ENCODE measurements around the gene FMNL3. TPM values are rescaled to one million over a fixed set of nuclear protein-coding genes. Genes with fewer than 3 reads are reported as not detected.

Gene FMNL3
- total RNA-seq, 1 donor from 2014 or later: 58.4 TPM

DNA sequence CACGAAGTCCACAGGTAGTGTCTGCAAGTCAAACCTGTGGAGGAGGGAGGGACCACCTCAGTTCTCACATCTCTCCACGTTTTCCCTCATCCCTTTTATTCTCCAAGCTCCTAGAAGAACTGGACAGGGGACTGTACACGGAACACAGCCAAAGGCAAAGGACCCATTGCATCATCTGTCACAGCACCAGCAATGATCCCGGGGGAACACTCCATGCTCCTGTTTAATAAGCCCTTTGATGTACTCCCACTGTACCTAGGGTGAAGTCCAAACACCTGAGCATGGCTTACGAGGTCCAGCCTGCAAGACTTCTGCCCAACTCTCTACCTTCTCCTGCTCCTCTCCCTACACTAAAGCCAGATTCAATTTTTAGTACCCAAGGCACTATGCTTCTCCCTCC lies 57.3 kb downstream of the FMNL3 start:
- H3K36me3 ChIP-seq (ENCODE audit: insufficient read depth, low read length): peaks cover 68% of the 10 kb centered on the region
- no peak overlapping the region for H3K4me3 Mint-ChIP-seq (ENCODE audit: unreplicated experiment)

DNA sequence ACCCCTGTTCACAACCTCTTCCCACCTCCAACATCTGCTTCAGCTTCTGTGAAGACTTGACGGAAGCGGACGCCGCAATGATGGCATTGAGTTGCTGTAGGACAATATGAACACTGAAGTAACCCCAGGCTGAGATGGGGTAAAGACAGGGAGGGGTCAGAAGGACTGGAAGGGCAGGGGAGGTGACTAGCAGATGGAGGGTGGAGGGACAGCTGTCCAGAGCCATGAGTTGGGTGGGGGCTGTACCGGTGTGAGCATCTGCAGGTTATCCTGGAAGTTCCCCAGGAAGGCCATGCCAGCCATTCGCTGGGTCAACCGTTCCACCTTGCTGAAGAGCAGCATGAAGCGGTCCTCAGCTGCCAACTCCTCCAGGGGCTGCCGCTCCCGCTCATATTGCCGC lies 57.8 kb downstream of the FMNL3 start:
- no peak overlapping the region for H3K4me3 ChIP-seq (ENCODE audit: insufficient read depth, low read depth, low read length)
- no peak overlapping the region for H3K27ac Mint-ChIP-seq (ENCODE audit: unreplicated experiment)
- H3K9me3 Mint-ChIP-seq (ENCODE audit: unreplicated experiment): no peaks in the 10 kb centered on the region
- peaks cover 41% of the 10 kb centered on the region for H3K36me3 Mint-ChIP-seq (ENCODE audit: low read depth, unreplicated experiment)
- H4K20me1 ChIP-seq (ENCODE audit: insufficient read depth, low read length): no peaks in the 10 kb centered on the region
- peaks cover 64% of the 10 kb centered on the region for H3K36me3 ChIP-seq (ENCODE audit: insufficient read depth, low read length)
- no peak for DNase-seq (ENCODE audit: low read depth)
- H3K4me1 Mint-ChIP-seq (ENCODE audit: low read depth, unreplicated experiment): peaks cover 12% of the 10 kb centered on the region
- H3K27ac ChIP-seq (ENCODE audit: low read depth, low read length): no peak overlapping the region
- no peaks in the 10 kb centered on the region for H3K27me3 Mint-ChIP-seq (ENCODE audit: low read depth, unreplicated experiment)
- H3K79me2 ChIP-seq (ENCODE audit: insufficient read depth, low read length): no peaks in the 10 kb centered on the region
- no peak for TF ChIP-seq EZH2 (IDR thresholded peaks at IDR 0.05; ENCODE audit: insufficient read depth, low read length)
- TF ChIP-seq, protein P1, sequence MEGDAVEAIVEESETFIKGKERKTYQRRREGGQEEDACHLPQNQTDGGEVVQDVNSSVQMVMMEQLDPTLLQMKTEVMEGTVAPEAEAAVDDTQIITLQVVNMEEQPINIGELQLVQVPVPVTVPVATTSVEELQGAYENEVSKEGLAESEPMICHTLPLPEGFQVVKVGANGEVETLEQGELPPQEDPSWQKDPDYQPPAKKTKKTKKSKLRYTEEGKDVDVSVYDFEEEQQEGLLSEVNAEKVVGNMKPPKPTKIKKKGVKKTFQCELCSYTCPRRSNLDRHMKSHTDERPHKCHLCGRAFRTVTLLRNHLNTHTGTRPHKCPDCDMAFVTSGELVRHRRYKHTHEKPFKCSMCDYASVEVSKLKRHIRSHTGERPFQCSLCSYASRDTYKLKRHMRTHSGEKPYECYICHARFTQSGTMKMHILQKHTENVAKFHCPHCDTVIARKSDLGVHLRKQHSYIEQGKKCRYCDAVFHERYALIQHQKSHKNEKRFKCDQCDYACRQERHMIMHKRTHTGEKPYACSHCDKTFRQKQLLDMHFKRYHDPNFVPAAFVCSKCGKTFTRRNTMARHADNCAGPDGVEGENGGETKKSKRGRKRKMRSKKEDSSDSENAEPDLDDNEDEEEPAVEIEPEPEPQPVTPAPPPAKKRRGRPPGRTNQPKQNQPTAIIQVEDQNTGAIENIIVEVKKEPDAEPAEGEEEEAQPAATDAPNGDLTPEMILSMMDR (IDR thresholded peaks at IDR 0.05; ENCODE audit: insufficient read depth, low read depth, low read length): no peak
- FAIRE-seq: no peak
- H3K4me3 Mint-ChIP-seq (ENCODE audit: unreplicated experiment): no peak overlapping the region
- H3K4me1 ChIP-seq (ENCODE audit: insufficient read depth, low read length): no peaks in the 10 kb centered on the region
- no peak overlapping the region for H3K9ac ChIP-seq (ENCODE audit: low read length)
- H3K4me2 ChIP-seq (ENCODE audit: low read length): no peak overlapping the region
- no peaks in the 10 kb centered on the region for H3K9me3 ChIP-seq (ENCODE audit: insufficient read depth, low read depth, low read length)
- no peak overlapping the region for H2AFZ ChIP-seq (ENCODE audit: low read depth, low read length)
- no peaks in the 10 kb centered on the region for H3K27me3 ChIP-seq (ENCODE audit: insufficient read depth, low read length)

More for the DNA sequence above, 57.3 kb downstream of the FMNL3 start:
- Mint-ChIP-seq H3K4me1 (ENCODE audit: low read depth, unreplicated experiment) (peaks cover 8% of the 10 kb centered on the region), H3K27ac (ENCODE audit: unreplicated experiment) (no peak overlapping the region), H3K36me3 (ENCODE audit: low read depth, unreplicated experiment) (peaks cover 38% of the 10 kb centered on the region), H3K27me3 (ENCODE audit: low read depth, unreplicated experiment) (no peaks in the 10 kb centered on the region), H3K9me3 (ENCODE audit: unreplicated experiment) (no peaks in the 10 kb centered on the region)
- H3K79me2 ChIP-seq (ENCODE audit: insufficient read depth, low read length): no peaks in the 10 kb centered on the region
- H4K20me1 ChIP-seq (ENCODE audit: insufficient read depth, low read length): no peaks in the 10 kb centered on the region
- H3K4me2 ChIP-seq (ENCODE audit: low read length): no peak overlapping the region
- no peaks in the 10 kb centered on the region for H3K4me1 ChIP-seq (ENCODE audit: insufficient read depth, low read length)
- no peak overlapping the region for H3K27ac ChIP-seq (ENCODE audit: low read depth, low read length)
- DNase-seq (ENCODE audit: low read depth) (no peak), FAIRE-seq (no peak)
- no peaks in the 10 kb centered on the region for H3K9me3 ChIP-seq (ENCODE audit: insufficient read depth, low read depth, low read length)
- TF ChIP-seq EZH2 (IDR thresholded peaks at IDR 0.05; ENCODE audit: insufficient read depth, low read length): no peak
- TF ChIP-seq, protein P1 (IDR thresholded peaks at IDR 0.05; ENCODE audit: insufficient read depth, low read depth, low read length): no peak
- H3K9ac ChIP-seq (ENCODE audit: low read length): no peak overlapping the region
- no peaks in the 10 kb centered on the region for H3K27me3 ChIP-seq (ENCODE audit: insufficient read depth, low read length)
- no peak overlapping the region for H2AFZ ChIP-seq (ENCODE audit: low read depth, low read length)
- H3K4me3 ChIP-seq (ENCODE audit: insufficient read depth, low read depth, low read length): no peak overlapping the region

DNA sequence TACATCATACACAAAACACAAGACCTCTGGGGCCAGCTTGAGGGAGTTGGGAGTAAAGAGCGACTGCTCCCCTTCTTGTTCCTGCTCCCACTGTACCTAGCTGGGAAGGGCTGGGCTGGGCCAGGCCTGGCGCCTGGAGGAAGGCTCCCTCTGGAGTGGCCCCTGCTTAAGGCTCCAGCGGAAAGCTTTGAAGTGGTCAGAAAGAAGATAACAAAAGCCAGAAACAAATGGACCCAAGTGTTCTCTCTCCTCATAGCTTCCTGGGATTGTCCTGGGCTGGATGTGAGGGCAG lies 58.5 kb downstream of the FMNL3 start:
- Histone ChIP-seq H3K27me3 (ENCODE audit: insufficient read depth, low read length) (no peaks in the 10 kb centered on the region), H3K27ac (ENCODE audit: low read depth, low read length) (no peak overlapping the region), H3K36me3 (ENCODE audit: insufficient read depth, low read length) (peaks cover 60% of the 10 kb centered on the region), H3K4me1 (ENCODE audit: insufficient read depth, low read length) (no peaks in the 10 kb centered on the region), H2AFZ (ENCODE audit: low read depth, low read length) (no peak overlapping the region), H3K79me2 (ENCODE audit: insufficient read depth, low read length) (no peaks in the 10 kb centered on the region), H3K4me3 (ENCODE audit: insufficient read depth, low read depth, low read length) (no peak overlapping the region), H4K20me1 (ENCODE audit: insufficient read depth, low read length) (peaks cover 4% of the 10 kb centered on the region), H3K9ac (ENCODE audit: low read length) (no peak overlapping the region), H3K4me2 (ENCODE audit: low read length) (no peak overlapping the region), H3K9me3 (ENCODE audit: insufficient read depth, low read depth, low read length) (no peaks in the 10 kb centered on the region)
- no peaks in the 10 kb centered on the region for H3K27me3 Mint-ChIP-seq (ENCODE audit: low read depth, unreplicated experiment)
- H3K27ac Mint-ChIP-seq (ENCODE audit: unreplicated experiment): peak overlapping the region; percentile 18
- H3K9me3 Mint-ChIP-seq (ENCODE audit: unreplicated experiment): no peaks in the 10 kb centered on the region
- H3K4me3 Mint-ChIP-seq (ENCODE audit: unreplicated experiment): no peak overlapping the region
- FAIRE-seq (no peak), DNase-seq (ENCODE audit: low read depth) (no peak)
- peaks cover 39% of the 10 kb centered on the region for H3K36me3 Mint-ChIP-seq (ENCODE audit: low read depth, unreplicated experiment)
- peaks cover 15% of the 10 kb centered on the region for H3K4me1 Mint-ChIP-seq (ENCODE audit: low read depth, unreplicated experiment)
- TF ChIP-seq, protein P1 (IDR thresholded peaks at IDR 0.05; ENCODE audit: insufficient read depth, low read depth, low read length): no peak
- no peak for TF ChIP-seq EZH2 (IDR thresholded peaks at IDR 0.05; ENCODE audit: insufficient read depth, low read length)

All from astrocyte (in vitro differentiated cells and primary cell).